KMS-11 (cell line): ENCODE data around the gene NCKAP5.

Experiments used
- H2AFZ ChIP-seq: fragments of 200-600 bp; sonication (generic); 2 replicates; pipeline ENCODE4 v1.6.1; 2016; ENCODE audit warnings: antibody characterized with exemption, mixed run types, low read depth
- H3K27ac ChIP-seq: fragments of 200-600 bp; sonication (generic); 2 replicates; pipeline ENCODE4 v1.6.1; 2016; ENCODE audit warnings: mild to moderate bottlenecking, mixed run types
- H3K27me3 ChIP-seq: fragments of 200-600 bp; sonication (generic); 2 replicates; pipeline ENCODE4 v1.6.1; 2017; ENCODE audit warnings: mild to moderate bottlenecking, low read depth, mixed run types, moderate library complexity; ENCODE audit not compliant: insufficient read depth
- H3K36me3 ChIP-seq: fragments of 200-600 bp; sonication (generic); 2 replicates; pipeline ENCODE4 v1.6.1; 2017; ENCODE audit warnings: mild to moderate bottlenecking, mixed run types; ENCODE audit not compliant: insufficient read depth
- H3K4me1 ChIP-seq: fragments of 200-600 bp; sonication (generic); 2 replicates; pipeline ENCODE4 v1.6.1; 2016; ENCODE audit warnings: mild to moderate bottlenecking, low read depth, mixed run types; ENCODE audit not compliant: poor library complexity, severe bottlenecking
- H3K4me2 ChIP-seq: fragments of 200-600 bp; sonication (generic); 2 replicates; pipeline ENCODE4 v1.7.0; 2016; ENCODE audit warnings: mild to moderate bottlenecking, mixed run types
- H3K4me3 ChIP-seq: fragments of 200-600 bp; sonication (generic); IDR thresholded peaks from 2 replicates; pipeline ENCODE4 v1.6.1; 2017; ENCODE audit warnings: low read depth, low read length, mixed read lengths; ENCODE audit not compliant: insufficient read depth
- H3K79me2 ChIP-seq: fragments of 200-600 bp; sonication (generic); 2 replicates; pipeline ENCODE4 v1.6.1; 2016; ENCODE audit warnings: low read depth, mixed run types; ENCODE audit not compliant: insufficient read depth
- H3K9ac ChIP-seq: fragments of 200-600 bp; sonication (generic); 2 replicates; pipeline ENCODE4 v1.6.1; 2016; ENCODE audit warnings: mild to moderate bottlenecking, mixed run types
- H4K20me1 ChIP-seq: fragments of 200-600 bp; sonication (generic); 2 replicates; pipeline ENCODE4 v1.6.1; 2016; ENCODE audit warnings: mild to moderate bottlenecking, mixed run types; ENCODE audit not compliant: insufficient read depth
- CTCF ChIP-seq: fragments of 200-600 bp; sonication (generic); conservative IDR thresholded peaks from 2 replicates; pipeline ENCODE4 v1.6.1; 2017; ENCODE audit warnings: low read depth, mild to moderate bottlenecking, antibody characterized with exemption, low read length, moderate library complexity, mixed read lengths

The NCKAP5 gene

GRCh38 chr2:133296401-133296800 lies 271.9 kb downstream of the NCKAP5 start:
- Histone ChIP-seq H3K36me3 (no peaks in the 10 kb centered on the region), H3K4me2 (no peak overlapping the region), H3K9ac (no peak overlapping the region), H3K27ac (no peak overlapping the region), H3K4me1 (no peaks in the 10 kb centered on the region), H2AFZ (no peak overlapping the region), H3K79me2 (no peaks in the 10 kb centered on the region), H3K27me3 (no peaks in the 10 kb centered on the region), H4K20me1 (no peaks in the 10 kb centered on the region), H3K4me3 (no peak overlapping the region)
- TF ChIP-seq CTCF = no peak

- Histone ChIP-seq H2AFZ (no peak overlapping the region), H3K36me3 (no peaks in the 10 kb centered on the region), H3K79me2 (no peaks in the 10 kb centered on the region), H3K27me3 (no peaks in the 10 kb centered on the region), H3K4me2 (no peak overlapping the region), H4K20me1 (no peaks in the 10 kb centered on the region), H3K4me3 (no peak overlapping the region), H3K27ac (no peak overlapping the region), H3K4me1 (no peaks in the 10 kb centered on the region), H3K9ac (no peak overlapping the region)
- TF ChIP-seq CTCF = no peak
Observed at GRCh38 chr2:133293544-133294353, 274.5 kb downstream of the NCKAP5 start.

- H3K4me3 ChIP-seq = no peak overlapping the region
- no peaks in the 10 kb centered on the region for H3K36me3 ChIP-seq
- no peak for TF ChIP-seq CTCF
- H2AFZ ChIP-seq = no peak overlapping the region
- no peaks in the 10 kb centered on the region for H3K27me3 ChIP-seq
- no peaks in the 10 kb centered on the region for H3K79me2 ChIP-seq
- H3K4me2 ChIP-seq = no peak overlapping the region
- no peaks in the 10 kb centered on the region for H3K4me1 ChIP-seq
- no peaks in the 10 kb centered on the region for H4K20me1 ChIP-seq
- no peak overlapping the region for H3K27ac ChIP-seq
- H3K9ac ChIP-seq = no peak overlapping the region
Observed at GRCh38 chr2:133292259-133292658, 276.0 kb downstream of the NCKAP5 start.

GRCh38 chr2:133287709-133288108 lies 280.6 kb downstream of the NCKAP5 start:
- Histone ChIP-seq H3K27me3 (no peaks in the 10 kb centered on the region), H3K27ac (no peak overlapping the region)
- TF ChIP-seq CTCF = no peak

More at GRCh38 chr2:133287709-133288108, 280.6 kb downstream of the NCKAP5 start:
- H3K4me3 ChIP-seq = no peak overlapping the region
- H3K36me3 ChIP-seq = no peaks in the 10 kb centered on the region
- no peaks in the 10 kb centered on the region for H3K79me2 ChIP-seq
- no peaks in the 10 kb centered on the region for H4K20me1 ChIP-seq
- no peak overlapping the region for H3K9ac ChIP-seq
- no peak overlapping the region for H3K4me2 ChIP-seq
- no peaks in the 10 kb centered on the region for H3K4me1 ChIP-seq
- H2AFZ ChIP-seq = no peak overlapping the region
